H9 (cell line): ENCODE data around the gene SORCS2. TPM values are rescaled to one million over a fixed set of nuclear protein-coding genes. Genes with fewer than 3 reads are reported as not detected.
"Not testable (repeated sequence)": the region's sequence is repeated elsewhere in the genome, so short reads cannot be mapped to it uniquely, and the experiment has no call there.

Source experiments
- DNase-seq: peaks from one replicate; pipeline ENCODE4 v3.0.0-alpha.2; 2017
- H2AFZ ChIP-seq: one replicate; pipeline ENCODE4 v1.6.1; 2013; ENCODE audit warnings: mild to moderate bottlenecking, low read length, control low read depth, moderate library complexity
- H2AK5ac ChIP-seq: 2 replicates; pipeline ENCODE4 v1.6.1; 2013; ENCODE audit warnings: low read length, control low read depth, mixed read lengths; ENCODE audit not compliant: insufficient read length
- H2BK120ac ChIP-seq: one replicate; pipeline ENCODE4 v1.6.1; 2013; ENCODE audit warnings: low read depth, mild to moderate bottlenecking, low read length, control low read depth, inconsistent platforms; ENCODE audit not compliant: poor library complexity, severe bottlenecking
- H2BK12ac ChIP-seq: 2 replicates; pipeline ENCODE4 v1.6.1; 2013; ENCODE audit warnings: low read length, control low read depth, mixed read lengths, low read depth; ENCODE audit not compliant: insufficient read length
- H2BK15ac ChIP-seq: 2 replicates; pipeline ENCODE4 v1.6.1; 2013; ENCODE audit warnings: low read depth, low read length, control low read depth
- H2BK20ac ChIP-seq: one replicate; pipeline ENCODE4 v1.6.1; 2013; ENCODE audit warnings: low read depth, mild to moderate bottlenecking, low read length, control low read depth, inconsistent platforms; ENCODE audit not compliant: poor library complexity, severe bottlenecking
- H2BK5ac ChIP-seq: 2 replicates; pipeline ENCODE4 v1.6.1; 2013; ENCODE audit warnings: low read length, control low read depth, mixed read lengths; ENCODE audit not compliant: insufficient read length
- H3K14ac ChIP-seq: 2 replicates; pipeline ENCODE4 v1.6.1; 2013; ENCODE audit warnings: low read length, control low read depth; ENCODE audit not compliant: insufficient read depth
- H3K18ac ChIP-seq: 2 replicates; pipeline ENCODE4 v1.6.1; 2013; ENCODE audit warnings: low read depth, mild to moderate bottlenecking, mixed read lengths, low read length, control low read depth; ENCODE audit not compliant: insufficient read length
- H3K23ac ChIP-seq: 2 replicates; pipeline ENCODE4 v1.6.1; 2013; ENCODE audit warnings: low read length, control low read depth, mixed read lengths, low read depth; ENCODE audit not compliant: insufficient read length
- H3K23me2 ChIP-seq: 2 replicates; pipeline ENCODE4 v1.6.1; 2013; ENCODE audit warnings: low read depth, mild to moderate bottlenecking, mixed read lengths, low read length, control low read depth; ENCODE audit not compliant: insufficient read length, poor library complexity, severe bottlenecking
- H3K27ac ChIP-seq: 2 replicates; pipeline ENCODE4 v1.5.1; 2013; ENCODE audit warnings: low read length, control low read depth, mixed read lengths, low read depth; ENCODE audit not compliant: insufficient read length
- H3K27me3 ChIP-seq: 2 replicates; pipeline ENCODE4 v1.6.1; 2013; ENCODE audit warnings: low read length, control low read depth, inconsistent platforms; ENCODE audit not compliant: insufficient read depth
- H3K4ac ChIP-seq: 2 replicates; pipeline ENCODE4 v1.6.1; 2013; ENCODE audit warnings: low read depth, mild to moderate bottlenecking, control low read depth, inconsistent platforms, low read length, moderate library complexity
- H3K4me1 ChIP-seq: 2 replicates; pipeline ENCODE4 v1.6.1; 2013; ENCODE audit warnings: low read length, control low read depth, inconsistent platforms; ENCODE audit not compliant: insufficient read depth
- H3K4me2 ChIP-seq: 2 replicates; pipeline ENCODE4 v1.6.1; 2013; ENCODE audit warnings: low read length, control low read depth, mixed read lengths; ENCODE audit not compliant: insufficient read length, insufficient read depth
- H3K56ac ChIP-seq: 2 replicates; pipeline ENCODE4 v1.6.1; 2013; ENCODE audit warnings: low read depth, mild to moderate bottlenecking, mixed read lengths, low read length, control low read depth; ENCODE audit not compliant: insufficient read length
- H3K79me1 ChIP-seq: 2 replicates; pipeline ENCODE4 v1.6.1; 2013; ENCODE audit warnings: low read depth, mild to moderate bottlenecking, moderate library complexity, low read length, control low read depth, inconsistent platforms; ENCODE audit not compliant: insufficient read depth, poor library complexity, severe bottlenecking
- H3K79me2 ChIP-seq: 2 replicates; pipeline ENCODE4 v1.6.1; 2013; ENCODE audit warnings: low read length, control low read depth, inconsistent platforms; ENCODE audit not compliant: insufficient read depth
- H3K9ac ChIP-seq: 2 replicates; pipeline ENCODE4 v1.6.1; 2013; ENCODE audit warnings: low read length, control low read depth, mixed read lengths; ENCODE audit not compliant: insufficient read length; ENCODE audit errors: extremely low read depth
- H3K9me3 ChIP-seq: one replicate; pipeline ENCODE4 v1.6.1; 2013; ENCODE audit warnings: low read depth, low read length, inconsistent platforms; ENCODE audit not compliant: control insufficient read depth
- H3T11ph ChIP-seq: one replicate; pipeline ENCODE4 v1.6.1; 2013; ENCODE audit warnings: mild to moderate bottlenecking, low read length, control low read depth, inconsistent platforms
- H4K20me1 ChIP-seq: one replicate; pipeline ENCODE4 v1.6.1; 2013; ENCODE audit not compliant: control insufficient read depth, insufficient read length, insufficient read depth
- H4K5ac ChIP-seq: 2 replicates; pipeline ENCODE4 v1.6.1; 2013; ENCODE audit warnings: low read depth, mild to moderate bottlenecking, mixed read lengths, low read length, control low read depth; ENCODE audit not compliant: insufficient read length
- H4K8ac ChIP-seq: replicated peaks from 2 replicates; pipeline ENCODE4 v1.6.1; 2013; ENCODE audit warnings: low read length, control low read depth, mixed read lengths, low read depth; ENCODE audit not compliant: insufficient read length
- H4K91ac ChIP-seq: 2 replicates; pipeline ENCODE4 v1.6.1; 2013; ENCODE audit warnings: low read depth, mild to moderate bottlenecking, moderate library complexity, mixed read lengths, low read length, control low read depth; ENCODE audit not compliant: insufficient read length
- H3K27ac Mint-ChIP-seq, 3 experiments: 2 replicates in 2 of 3; 3 replicates in 1 of 3; pipeline ENCODE4 v1.8.0; 2020 to 2021; ENCODE audit warnings: mixed read lengths in 3 of 3, mild to moderate bottlenecking in 1 of 3, moderate library complexity in 1 of 3
- H3K27me3 Mint-ChIP-seq: 2 replicates; pipeline ENCODE4 v1.8.0; 2021; ENCODE audit warnings: low read depth, mild to moderate bottlenecking, moderate library complexity, mixed read lengths
- H3K36me3 Mint-ChIP-seq, 3 experiments: 2 replicates in 2 of 3; 3 replicates in 1 of 3; pipeline ENCODE4 v1.8.0; 2020 to 2021; ENCODE audit warnings: low read depth in 3 of 3, mixed read lengths in 3 of 3; ENCODE audit not compliant: insufficient read depth in 1 of 3
- H3K4me1 Mint-ChIP-seq, 2 experiments: 2 replicates each; pipeline ENCODE4 v1.8.0; 2020; ENCODE audit warnings: mixed read lengths in 2 of 2
- H3K4me3 Mint-ChIP-seq, 2 experiments: 2 replicates in 1 of 2; 3 replicates in 1 of 2; pipeline ENCODE4 v1.8.0; 2020 to 2021; ENCODE audit warnings: mild to moderate bottlenecking in 2 of 2, mixed read lengths in 2 of 2, moderate library complexity in 1 of 2
- H3K9me3 Mint-ChIP-seq, 2 experiments: 2 replicates in 1 of 2; 3 replicates in 1 of 2; pipeline ENCODE4 v1.8.0; 2020; ENCODE audit warnings: mild to moderate bottlenecking in 2 of 2, mixed read lengths in 2 of 2, moderate library complexity in 1 of 2
- CTCF ChIP-seq: fragments of 200-600 bp; sonication (generic); conservative IDR thresholded peaks from 3 replicates; pipeline ENCODE4 v1.8.0; 2021; ENCODE audit warnings: antibody characterized with exemption, mild to moderate bottlenecking
- WGBS: extraction: QIAGEN DNeasy Blood & Tissue Kit; methylation state at CpG from one replicate; pipeline ENCODE4 v1.1.7; 2013; ENCODE audit warnings: missing lambda C conversion rate, low lambda C conversion rate, mixed read lengths; ENCODE audit not compliant: insufficient read length; ENCODE audit errors: extremely low coverage; 5-methylcytosine and 5-hydroxymethylcytosine counted together
- total RNA-seq: library from RNA; stranded (reverse); gene quantifications from 2 replicates; pipeline ENCODE4 v1.2.1, GENCODE V29; 2021

Gene SORCS2
- total RNA-seq, 1 experiment from 2014 or later, result 0.57 TPM

DNA sequence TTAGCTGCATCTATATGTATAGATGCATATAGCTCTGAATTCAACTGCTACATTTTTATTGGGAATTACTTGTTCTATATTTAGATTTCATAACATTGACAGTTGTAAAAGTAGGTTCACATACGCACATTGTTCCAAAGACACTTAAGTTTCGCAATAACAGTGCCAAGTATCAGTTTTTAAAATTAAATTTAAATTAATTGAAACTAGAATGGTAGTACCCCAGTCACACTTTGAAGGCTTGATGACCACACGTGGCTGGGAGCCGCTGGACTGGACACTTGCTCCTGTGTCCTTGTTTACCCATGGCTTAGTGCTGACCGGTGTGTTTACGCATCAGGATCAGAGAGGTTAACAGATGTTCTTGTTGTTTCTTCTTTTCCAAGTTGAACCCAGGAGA, 383.1 kb downstream of the SORCS2 start:
- Histone ChIP-seq H3K23me2 (no peaks in the 10 kb centered on the region), H3K4me1 (no peaks in the 10 kb centered on the region; the same call in 1 of the 2 replicates), H3K79me1 (no peaks in the 10 kb centered on the region), H2BK12ac (no peak overlapping the region), H3K27ac (no peak overlapping the region), H4K20me1 (no peaks in the 10 kb centered on the region), H4K8ac (no peak overlapping the region), H2BK15ac (no peak overlapping the region), H3K4me2 (no peak overlapping the region), H2AK5ac (no peak overlapping the region), H3K4ac (no peak overlapping the region), H3K79me2 (no peaks in the 10 kb centered on the region), H3K14ac (no peak overlapping the region), H4K5ac (no peak overlapping the region), H2AFZ (no peak overlapping the region), H3K27me3 (no peaks in the 10 kb centered on the region), H3K23ac (no peak overlapping the region), H4K91ac (no peak overlapping the region), H3K56ac (no peak overlapping the region), H2BK20ac (no peak overlapping the region), H2BK5ac (no peak overlapping the region), H3T11ph (no peak overlapping the region), H3K9ac (no peak overlapping the region), H3K18ac (no peak overlapping the region), H3K9me3 (peaks cover 39% of the 10 kb centered on the region), H2BK120ac (no peak overlapping the region)
- H3K27me3 Mint-ChIP-seq, result peaks cover 19% of the 10 kb centered on the region
- TF ChIP-seq CTCF, result no peak
- H3K4me1 Mint-ChIP-seq, result peaks cover 9 to 14% of the 10 kb centered on the region in 2 experiments
- no peak overlapping the region for H3K27ac Mint-ChIP-seq
- peaks cover 19 to 28% (median 24%) of the 10 kb centered on the region in 3 experiments for H3K36me3 Mint-ChIP-seq
- H3K9me3 Mint-ChIP-seq, result peaks cover 43 to 44% of the 10 kb centered on the region in 2 experiments
- H3K4me3 Mint-ChIP-seq, result no peak overlapping the region
- DNase-seq, result no peak
- no CpG with 5 or more reads among the region's 6 CpGs for WGBS

- H3K9ac ChIP-seq, H4K91ac ChIP-seq, H4K8ac ChIP-seq, H3K4me1 ChIP-seq, H3K27ac Mint-ChIP-seq, H2AK5ac ChIP-seq, H4K20me1 ChIP-seq, H3K27ac ChIP-seq, H3K18ac ChIP-seq, H3K4me3 Mint-ChIP-seq, H3K4ac ChIP-seq, H2BK120ac ChIP-seq, H3K4me2 ChIP-seq, H3T11ph ChIP-seq, H3K23me2 ChIP-seq, H4K5ac ChIP-seq, H3K23ac ChIP-seq, H3K79me1 ChIP-seq, H3K56ac ChIP-seq, H3K79me2 ChIP-seq, H2BK15ac ChIP-seq, DNase-seq, H2AFZ ChIP-seq, H3K27me3 ChIP-seq, H2BK12ac ChIP-seq, H2BK20ac ChIP-seq, H3K14ac ChIP-seq, H3K4me1 Mint-ChIP-seq, H2BK5ac ChIP-seq: not testable (repeated sequence)
- Mint-ChIP-seq H3K27me3 (peaks cover 19% of the 10 kb centered on the region), H3K36me3 (peaks cover 19 to 28% (median 24%) of the 10 kb centered on the region in 3 experiments), H3K9me3 (peaks cover 43 to 44% of the 10 kb centered on the region in 2 experiments)
- no CpG with 5 or more reads among the region's 11 CpGs for WGBS
- peaks cover 39% of the 10 kb centered on the region for H3K9me3 ChIP-seq
Measured at GRCh38 chr4:7577361-7578039, 385.2 kb downstream of the SORCS2 start.
